NK-92 (cell line): Measurements from ENCODE around the gene CENPO.

Source experiments
- DNase-seq: peaks from one replicate; lab custom pipeline; 2025; ENCODE audit not compliant: unreplicated experiment; lab: John Stamatoyannopoulos, UW

The CENPO gene

DNA sequence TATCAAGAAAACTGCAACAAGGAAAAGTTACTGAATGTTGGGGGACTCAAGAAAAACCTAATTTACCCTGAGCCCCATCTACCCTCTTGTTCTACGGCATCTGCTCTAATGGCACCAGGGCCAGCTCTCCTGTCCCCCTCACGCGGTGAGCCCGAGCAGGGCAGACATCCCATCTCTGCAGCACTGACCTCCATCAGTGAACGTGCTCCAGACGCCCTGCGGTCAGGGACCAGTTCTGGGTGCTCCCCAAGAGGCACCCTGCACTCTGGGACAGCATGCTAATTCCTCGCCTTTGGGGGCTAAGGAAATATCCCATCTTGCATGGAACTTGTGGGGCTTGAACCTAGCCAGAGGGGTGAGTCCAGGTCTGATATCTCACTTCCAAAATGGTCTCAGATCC is 43.0 kb downstream of the CENPO start:
- DNase-seq: no peak

DNA sequence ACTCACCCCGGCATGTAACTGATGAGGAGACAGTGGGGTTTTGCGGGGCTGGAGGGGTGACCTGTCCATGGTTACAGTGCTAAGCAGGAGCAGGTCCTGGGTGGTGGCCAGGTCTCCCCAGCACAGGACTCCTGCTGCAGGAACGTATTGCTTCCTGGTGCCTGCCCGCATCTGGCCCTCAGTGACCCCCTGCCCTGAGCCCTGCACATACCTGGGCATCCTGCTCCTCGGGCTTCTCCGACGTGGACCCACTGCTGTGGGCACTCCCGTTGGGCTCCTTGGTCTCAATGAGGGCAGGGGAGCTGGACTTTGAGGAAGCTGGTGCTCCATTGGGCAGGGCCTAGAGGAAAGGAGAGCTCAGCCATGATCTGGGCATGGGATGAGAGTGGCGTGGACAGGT is 43.5 kb downstream of the CENPO start:
- no peak for DNase-seq

DNA sequence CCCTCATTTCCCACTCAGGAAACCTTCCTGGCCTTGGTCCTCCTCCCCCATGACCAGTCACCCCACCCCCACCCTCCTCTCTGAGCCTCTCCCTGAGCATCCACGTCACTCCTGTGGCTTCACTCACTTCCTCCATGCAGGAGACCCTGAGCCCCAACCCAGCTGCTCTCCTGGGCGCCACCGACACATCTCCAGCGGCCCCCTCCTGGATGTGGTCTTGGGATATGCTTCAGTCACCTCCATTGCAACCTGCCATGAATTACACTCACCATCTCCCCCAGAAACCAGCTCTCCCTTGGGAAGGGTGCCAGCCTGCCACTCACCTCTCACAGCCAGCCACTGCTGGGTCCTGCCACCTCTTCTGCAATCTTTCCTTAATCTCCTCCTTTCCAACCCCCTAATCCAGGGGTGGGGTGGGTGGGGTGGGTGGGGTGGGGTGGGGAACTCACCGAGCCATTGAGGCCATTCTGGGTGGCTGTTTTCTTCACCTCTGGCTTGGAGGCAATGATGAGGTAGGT is 44.8 kb downstream of the CENPO start:
- no peak for DNase-seq

DNA sequence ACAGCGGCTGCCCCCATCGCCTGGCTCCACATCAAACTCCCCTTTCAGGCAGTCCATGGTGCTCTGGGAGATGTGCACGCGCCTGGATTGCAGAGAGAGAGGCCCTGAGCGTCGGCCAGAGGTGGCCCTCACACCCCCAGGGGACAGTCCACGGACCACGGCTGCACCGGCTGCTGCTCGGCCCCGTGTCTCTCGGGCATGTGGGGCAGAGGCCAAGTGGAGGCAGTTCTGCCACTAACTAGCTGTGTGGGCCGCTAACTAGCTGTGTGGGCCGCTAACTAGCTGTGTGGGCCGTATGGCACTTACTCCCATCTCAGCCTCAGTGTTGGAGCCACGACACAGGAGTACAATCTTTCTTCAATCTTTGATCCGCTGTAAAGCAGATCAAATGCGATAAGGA is 45.3 kb downstream of the CENPO start:
- DNase-seq: no peak

DNA sequence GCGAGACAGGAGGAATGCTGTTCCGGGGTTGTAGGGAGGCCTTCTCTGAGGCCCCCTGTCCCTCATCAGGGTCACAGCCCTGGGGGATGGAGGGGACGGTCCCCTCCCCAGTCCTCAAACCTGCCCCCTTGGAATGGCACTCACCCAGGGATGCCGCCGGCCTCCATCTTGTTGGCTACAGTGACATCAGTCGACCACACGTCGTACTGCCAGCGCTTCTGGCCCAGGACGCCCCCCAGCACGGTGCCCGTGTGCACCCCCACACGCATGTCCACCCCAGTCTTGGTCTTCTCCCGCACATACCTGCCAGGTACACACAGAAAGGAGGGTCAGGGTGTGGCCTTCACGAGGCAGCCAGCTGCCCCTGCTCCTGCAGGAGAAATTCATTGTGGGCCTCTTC is 46.5 kb downstream of the CENPO start:
- no peak for DNase-seq

DNA sequence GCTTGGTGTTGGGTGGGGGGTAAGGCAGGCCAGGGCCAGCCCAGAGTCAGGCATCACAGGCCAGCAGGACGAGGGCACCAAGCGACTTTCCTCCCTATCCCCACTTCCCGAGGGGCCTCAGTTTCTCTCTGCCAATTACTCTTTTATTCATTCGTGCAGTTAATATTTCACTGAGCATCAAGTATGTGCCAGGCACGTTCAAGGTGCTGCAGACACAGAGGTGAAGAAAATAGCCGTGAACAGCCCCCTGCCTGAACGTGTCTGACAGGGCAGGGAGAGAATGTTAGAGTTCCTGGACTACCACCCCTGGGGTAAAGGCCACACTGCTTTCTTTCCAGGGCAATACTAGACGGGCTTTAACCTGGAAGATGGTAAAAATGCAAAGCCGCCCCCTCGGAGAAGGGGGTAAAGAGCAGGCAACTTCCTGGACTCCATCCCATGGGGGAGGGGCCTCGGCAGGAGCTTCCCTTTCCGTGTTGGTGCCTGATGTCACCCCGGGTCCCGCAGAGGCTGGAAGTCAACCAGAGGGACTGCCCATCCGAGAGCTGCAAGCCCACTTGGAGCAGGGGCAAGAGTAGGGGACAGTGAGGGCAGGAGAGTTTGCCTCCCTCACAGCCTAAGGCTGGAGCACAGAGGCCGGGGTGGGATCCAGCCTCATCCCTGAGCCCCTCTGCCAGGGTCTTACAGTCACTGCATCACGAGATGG is 47.1 kb downstream of the CENPO start:
- DNase-seq: no peak

DNA sequence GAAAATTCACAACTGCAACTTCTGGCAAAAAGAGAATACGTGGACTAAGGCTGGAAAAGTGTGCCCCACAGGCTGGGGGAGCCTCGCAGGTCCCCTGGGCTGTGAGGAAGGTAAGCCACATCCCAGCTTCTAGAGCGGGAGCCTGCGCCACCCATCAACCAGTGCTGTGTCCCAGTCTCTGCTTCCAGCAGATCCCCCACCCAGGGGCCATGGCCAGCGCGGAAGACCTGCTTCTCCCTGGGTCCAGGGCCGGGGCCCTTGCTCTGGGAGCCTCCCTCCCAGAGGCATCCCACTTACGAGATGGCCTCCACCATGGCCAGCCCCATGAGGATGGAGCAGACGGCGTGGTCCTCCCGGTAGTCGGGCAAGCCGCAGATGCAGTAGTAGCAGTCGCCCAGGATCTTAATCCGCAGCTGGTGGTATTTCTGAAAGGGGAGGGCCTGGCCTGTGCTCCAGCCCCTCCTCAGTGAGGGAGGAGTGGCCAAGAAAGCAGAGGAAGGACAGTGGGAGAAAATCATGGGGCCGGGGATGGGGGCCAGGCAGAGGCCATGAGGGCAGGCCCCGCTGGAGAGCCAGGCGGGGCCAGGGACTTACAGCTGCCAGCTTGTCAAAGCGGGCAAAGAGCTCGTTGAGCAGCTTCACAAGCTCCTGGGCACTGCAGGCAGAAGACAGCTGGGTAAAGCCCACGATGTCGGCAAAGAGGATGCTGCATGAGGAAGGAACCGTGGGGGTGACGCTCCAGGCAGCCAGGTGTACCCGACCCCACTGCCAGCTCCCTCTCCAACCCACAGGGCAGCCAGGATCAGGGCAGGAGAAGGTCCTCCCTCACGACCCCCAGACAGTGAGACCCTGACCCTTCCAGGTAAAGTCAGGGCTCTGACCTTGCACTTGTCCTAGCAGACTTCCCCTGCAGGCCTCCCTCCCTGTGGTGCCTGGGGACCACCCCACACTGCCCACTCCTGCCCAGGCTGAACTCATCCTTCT is 48.0 kb downstream of the CENPO start:
- no peak for DNase-seq

DNA sequence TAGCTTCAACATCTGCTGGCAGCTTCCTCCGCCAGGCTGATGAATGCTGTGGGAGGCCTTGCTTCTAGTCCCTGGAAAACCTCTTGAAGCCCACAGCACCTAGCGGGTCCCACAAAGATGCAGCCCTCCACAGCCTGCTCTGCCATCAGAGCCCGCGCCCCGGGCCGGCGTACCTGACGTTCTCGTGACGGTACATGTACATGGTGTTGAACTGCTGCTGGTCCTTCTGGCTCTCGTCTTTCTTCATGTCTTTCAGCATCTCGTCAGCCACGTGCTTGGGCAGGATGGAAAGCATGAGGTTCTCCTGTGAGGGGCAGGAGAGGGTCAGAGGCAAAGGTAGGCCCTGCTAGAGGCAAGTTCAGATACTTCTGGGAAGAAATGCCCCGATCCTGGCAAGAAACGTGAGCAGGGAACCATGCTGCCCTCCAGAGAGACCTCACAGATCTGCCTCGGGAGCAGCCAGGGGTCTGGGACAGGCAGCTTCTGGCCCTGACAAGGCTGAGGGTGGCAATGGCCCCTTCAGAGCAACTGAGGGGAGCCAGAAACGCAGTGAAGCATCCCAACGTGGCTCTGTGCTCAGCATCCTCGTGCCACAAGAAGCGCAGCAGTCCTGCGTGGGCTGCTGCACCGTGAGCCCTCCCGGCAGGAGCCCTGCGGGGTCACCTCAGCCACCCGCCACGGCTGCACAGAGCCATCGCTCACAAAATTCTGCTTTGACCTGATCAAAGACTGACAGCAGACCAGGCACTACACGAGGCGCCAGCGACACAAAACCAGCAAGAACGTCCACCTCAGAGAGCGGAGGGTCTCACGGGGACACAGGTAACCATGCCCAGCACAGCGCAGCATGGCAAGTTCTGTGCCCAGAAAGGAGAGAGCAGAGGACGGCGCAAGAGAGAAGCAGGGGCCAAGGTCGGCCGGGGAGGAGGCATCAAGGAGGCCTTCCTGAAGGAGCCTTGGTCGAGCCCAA is 49.1 kb downstream of the CENPO start:
- no peak for DNase-seq

DNA sequence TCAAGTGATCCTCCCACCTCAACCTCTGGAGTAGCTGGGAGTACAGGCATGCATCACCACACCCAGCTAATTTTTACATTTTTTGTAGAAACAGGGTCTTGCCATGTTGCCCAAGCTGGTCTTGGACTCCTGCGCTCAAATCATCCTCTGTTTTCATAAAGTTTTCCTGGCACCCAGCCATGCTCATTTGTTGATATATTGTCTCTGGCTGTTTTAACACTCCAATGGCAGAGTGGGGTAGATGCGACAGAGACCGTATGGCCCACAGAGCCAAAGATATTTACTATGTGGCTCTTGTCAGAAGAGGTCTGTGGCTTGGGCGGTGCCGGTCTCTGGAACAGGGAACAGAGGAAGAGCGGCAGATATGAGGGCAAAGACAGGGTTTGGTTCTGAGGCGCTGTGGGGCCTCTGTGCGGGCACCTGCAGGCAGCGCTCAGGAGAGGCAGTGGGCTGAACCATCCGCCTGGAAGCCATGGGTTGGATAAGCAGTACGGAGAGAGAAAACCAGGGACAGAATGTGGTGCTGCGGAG is 50.2 kb downstream of the CENPO start:
- DNase-seq: no peak

DNA sequence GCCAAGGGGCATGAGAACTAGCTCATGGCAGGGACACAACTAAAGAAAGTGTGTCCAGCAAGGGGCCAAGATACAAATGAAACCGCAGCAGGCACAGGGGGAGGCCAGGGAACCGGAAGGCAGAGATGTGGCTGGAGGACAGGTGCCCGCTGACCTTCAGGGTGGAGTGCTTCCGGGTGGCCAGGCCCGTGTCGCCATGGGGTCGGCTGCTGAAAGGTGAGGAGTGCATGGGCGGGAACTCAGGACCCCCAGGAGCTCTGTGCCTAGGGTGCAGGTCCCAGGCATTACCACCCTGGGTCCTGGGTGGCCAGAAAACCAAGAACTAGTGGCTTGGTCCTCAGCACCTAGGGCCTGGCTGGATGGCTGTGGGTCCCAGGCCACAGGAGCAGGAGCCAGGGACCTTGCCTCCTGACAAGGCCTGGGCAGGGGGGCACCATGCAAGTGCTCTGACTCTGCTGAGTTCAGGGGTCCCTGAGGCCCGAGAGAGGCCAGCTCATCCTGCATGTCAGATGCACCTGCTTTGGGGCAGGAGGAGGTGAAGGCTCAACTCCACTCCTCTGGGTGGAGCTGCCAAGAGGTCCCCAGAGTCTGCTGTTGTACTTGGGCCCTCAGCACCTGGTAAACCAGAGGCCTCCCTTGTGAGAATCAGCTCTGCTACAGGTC is 50.9 kb downstream of the CENPO start:
- no peak for DNase-seq

DNA sequence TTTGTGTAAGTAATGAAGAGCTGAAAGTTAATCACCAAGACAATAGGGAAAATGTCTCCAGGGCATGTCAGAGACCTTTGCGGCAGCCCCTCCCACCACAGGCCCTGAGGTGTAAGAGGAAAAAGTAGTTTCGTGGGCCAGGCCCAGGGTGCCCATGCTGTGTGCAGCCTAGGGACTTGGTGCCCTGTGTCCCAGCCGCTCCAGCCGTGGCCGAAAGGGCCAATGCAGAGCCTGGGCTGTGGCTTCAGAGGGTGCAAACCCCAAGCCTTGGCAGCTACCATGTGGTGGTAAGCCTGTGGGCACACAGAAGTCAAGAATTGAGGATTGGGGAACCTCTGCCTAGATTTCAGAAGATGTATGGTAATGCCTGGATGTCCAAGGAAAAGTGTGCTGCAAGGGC is 52.5 kb downstream of the CENPO start:
- DNase-seq: no peak

DNA sequence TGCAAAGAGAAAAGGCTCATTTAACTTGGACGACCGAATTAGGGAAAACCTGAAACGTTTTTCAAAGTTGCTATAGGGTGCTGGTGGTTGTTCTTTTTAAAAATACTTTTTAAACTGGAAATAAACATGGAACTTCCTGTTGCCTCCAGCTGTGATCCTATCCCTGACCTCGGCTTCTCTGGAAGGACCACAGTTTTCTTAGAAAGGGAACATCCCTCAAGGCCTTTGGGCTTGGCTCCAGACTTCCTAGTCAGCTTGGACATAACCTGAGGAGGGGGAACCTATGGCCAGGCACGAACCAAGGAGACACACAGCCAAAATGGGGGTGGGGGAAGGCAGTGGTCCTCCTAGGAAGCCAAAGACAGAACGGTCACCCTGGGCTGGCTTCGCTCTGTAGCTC is 57.7 kb downstream of the CENPO start:
- no peak for DNase-seq

DNA sequence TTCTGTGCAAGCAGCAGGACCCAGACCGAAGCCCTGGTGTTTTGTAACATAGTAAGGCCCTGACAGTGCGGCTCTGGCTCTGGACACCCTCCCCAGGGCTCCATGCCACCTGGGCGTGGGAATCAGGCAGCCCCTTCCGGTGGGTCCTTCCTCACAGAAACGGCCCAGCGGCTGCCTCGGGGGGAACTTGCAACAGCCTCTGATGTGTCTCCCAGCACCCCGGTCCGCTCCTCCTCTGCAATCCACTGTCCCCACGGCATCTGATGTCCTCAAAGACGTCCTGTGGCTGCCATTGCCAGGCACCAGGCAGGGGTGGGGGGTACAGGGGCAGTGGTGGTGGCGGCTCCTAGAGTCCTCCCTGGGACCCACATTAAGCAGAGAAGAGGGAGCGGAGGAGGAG is 58.8 kb downstream of the CENPO start:
- DNase-seq: no peak

DNA sequence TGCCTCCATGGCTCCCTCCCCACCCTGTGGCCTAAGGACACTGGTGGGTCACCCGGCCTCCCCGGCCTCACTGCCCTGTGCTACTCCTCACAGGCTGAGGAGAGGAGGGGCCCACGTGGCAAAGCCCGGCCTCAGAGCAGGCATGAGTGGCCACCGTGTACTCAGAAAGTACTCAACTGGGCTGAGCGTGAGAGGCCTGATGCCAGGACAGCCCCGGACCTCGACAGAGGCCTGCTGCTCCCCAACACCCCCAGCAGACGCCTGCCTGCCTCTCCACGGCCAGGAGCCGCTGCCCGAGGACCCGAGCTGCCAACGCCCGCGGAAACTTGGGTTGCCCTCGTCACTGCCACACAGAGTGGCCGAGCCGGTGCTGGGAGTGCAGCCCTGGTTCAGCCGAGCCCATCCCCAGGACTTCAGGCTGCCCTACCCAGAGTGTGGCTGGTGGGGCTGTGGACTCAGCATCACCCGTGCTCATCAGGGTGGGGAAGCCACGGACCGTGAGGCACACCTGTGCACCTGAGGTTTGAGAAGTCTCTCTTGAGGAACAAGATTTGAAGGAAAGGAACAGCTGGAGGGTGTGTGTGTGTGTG is 59.3 kb downstream of the CENPO start:
- no peak for DNase-seq

DNA sequence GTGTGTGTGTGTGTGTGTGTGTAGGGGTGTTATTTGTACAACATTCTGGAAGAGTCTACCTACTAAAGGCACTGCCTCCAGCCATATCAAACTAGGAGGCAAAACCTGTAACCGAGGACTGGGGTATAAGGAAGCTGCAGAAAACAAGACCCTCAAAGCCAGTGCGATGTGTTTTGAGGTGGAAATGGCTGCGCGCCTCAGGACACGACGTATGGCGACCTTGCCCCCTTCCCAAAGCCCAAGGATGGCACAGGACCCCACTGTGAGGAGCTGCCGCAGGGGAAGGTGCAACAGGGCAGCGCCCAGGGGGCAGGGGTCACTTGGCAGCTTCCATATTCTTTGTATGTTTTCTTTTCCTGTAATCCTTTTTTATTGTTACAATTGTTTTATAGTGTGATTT is 59.8 kb downstream of the CENPO start:
- no peak for DNase-seq

DNA sequence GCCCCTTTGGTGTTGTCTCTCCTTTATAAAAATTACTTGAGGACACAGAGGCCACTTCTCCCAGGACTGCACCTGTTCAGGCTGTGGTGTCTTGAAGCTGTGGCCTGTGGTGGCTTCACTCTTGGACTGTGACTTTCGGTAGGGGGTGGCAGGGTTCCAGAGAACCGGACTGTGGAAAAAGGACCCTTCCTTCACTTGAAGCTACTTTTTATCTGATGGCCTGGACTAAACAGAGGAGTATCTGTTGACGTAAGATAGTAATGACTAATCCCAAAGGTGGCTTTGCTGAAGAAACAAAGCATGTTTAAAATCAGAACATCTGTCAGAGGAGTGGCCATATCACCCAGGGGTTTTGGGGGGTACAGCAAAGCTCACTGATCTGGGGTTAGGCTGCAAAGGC is 60.8 kb downstream of the CENPO start:
- DNase-seq: no peak

DNA sequence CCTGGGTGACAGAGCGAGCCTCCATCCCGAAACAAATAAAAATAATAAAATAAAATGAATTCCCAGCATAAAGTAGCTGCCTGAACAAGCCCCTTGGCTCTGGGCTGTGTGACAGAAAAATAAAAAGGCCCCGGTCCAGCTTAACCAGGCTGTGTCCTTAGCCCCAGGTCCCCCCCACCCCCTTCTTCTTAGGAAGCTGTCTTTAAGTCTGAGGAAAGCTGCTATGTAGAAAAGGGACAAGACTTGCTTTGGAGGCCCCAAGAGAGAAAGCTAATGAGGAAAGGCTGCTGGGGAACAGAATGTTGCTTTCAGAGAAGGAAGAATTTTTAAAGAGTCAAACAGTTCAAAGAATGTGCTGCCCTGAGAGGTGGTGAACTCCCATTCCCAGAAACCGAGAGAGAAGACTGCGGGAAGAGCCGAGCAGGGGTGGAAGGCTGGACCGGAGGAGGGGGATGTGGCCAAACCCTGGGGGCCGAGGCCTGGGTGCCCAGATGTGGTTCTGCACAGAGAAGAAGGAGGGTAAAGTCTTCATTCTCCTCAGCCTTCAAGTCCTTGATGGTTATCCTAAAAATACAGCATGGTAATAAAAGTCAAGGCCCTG is 61.9 kb downstream of the CENPO start:
- DNase-seq: no peak

DNA sequence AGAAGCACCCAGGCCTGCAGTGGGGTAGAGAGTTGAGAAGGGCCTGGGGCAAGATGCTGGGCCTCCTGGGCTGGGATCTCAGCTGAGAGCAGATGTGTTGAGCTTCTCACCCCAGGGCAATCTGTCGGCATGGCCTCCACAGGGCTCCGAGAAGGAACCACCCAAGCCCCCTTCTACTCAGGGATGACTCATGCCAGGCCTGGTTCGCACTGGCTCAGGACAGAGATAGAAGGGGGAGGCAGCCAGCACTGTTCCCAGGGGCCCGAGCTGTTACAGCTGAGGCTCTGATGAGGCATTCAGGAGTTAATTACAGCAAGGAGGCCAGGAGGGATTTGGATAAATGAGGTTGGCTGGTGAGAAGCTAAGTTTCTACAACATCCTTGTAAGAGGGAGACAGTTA is 62.5 kb downstream of the CENPO start:
- no peak for DNase-seq

DNA sequence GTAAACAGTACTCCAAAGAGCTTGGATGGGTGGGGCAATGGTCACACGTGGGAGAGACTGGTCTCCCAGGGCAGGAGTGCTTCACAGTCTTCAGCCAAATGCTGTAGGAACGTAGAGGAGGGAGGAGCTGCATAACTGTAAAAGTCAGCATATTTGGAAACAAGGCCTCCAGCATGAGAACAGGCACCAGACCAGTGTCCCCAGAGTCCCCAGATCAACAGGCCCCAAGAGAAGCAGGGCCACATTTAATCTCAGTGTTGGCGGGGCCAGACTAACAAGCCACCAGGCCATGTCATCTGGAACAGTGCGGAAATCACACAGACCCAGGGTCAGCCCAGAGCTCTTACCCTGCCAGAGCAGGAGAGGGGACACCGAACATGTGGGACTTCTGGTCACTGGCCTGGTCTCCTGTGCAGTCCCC is 63.6 kb downstream of the CENPO start:
- DNase-seq: no peak
